ENCODE results near the gene CEP170B. TPM values are rescaled to one million over a fixed set of nuclear protein-coding genes. Genes with fewer than 3 reads are reported as not detected.

CEP170B gene
- total and polyA plus RNA-seq, 9 of the 15 experiments (the other 6 are each of a cell fraction or from before 2014, with no cell fraction given): 0.01 to 10.2 (median 2.2) TPM

DNA sequence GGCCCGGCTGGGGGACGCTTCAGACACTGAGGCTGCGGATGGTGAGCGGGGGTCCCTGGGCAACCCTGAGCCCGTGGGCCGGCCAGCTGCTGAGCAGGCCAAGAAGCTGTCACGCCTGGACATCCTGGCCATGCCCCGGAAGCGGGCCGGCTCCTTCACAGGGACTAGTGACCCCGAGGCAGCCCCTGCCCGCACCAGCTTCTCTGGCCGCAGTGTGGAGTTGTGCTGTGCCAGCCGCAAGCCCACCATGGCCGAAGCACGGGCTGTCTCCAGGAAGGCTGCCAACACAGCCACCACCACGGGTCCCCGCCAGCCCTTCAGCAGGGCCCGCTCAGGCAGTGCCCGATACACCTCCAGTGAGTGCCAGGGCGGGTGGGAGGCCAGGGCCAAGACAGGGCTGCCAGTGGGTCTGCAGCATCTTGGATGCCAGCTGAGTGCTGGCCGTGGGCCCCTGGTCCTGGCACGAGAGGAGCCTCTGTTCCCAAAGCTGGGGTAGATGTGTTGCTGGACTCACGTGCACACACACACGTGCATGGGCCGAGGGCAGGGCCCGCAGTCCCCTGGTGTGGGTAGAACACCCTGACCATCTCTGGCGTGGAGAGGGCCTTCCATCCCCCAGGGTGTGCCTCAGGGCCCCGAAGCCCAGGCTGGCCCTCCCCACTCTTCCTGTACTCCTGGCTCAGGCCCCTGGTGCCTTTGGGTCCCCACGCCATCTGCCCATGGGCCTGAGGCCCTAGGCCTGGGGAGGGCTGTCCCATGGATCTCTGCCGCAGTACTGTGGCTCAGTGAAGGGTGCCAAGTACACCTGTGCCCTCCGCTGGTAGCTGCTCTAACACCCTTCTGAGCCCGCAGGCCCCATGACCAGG is 22.8 kb downstream of the CEP170B start (continued):
- TF ChIP-seq, protein P1, sequence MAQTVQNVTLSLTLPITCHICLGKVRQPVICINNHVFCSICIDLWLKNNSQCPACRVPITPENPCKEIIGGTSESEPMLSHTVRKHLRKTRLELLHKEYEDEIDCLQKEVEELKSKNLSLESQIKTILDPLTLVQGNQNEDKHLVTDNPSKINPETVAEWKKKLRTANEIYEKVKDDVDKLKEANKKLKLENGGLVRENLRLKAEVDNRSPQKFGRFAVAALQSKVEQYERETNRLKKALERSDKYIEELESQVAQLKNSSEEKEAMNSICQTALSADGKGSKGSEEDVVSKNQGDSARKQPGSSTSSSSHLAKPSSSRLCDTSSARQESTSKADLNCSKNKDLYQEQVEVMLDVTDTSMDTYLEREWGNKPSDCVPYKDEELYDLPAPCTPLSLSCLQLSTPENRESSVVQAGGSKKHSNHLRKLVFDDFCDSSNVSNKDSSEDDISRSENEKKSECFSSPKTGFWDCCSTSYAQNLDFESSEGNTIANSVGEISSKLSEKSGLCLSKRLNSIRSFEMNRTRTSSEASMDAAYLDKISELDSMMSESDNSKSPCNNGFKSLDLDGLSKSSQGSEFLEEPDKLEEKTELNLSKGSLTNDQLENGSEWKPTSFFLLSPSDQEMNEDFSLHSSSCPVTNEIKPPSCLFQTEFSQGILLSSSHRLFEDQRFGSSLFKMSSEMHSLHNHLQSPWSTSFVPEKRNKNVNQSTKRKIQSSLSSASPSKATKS (CRISPR knock-in tag; IDR thresholded peaks at IDR 0.05): no peak
- TF ChIP-seq HEY1 (CRISPR knock-in tag; IDR thresholded peaks at IDR 0.05; ENCODE audit: borderline replicate concordance): no peak

DNA sequence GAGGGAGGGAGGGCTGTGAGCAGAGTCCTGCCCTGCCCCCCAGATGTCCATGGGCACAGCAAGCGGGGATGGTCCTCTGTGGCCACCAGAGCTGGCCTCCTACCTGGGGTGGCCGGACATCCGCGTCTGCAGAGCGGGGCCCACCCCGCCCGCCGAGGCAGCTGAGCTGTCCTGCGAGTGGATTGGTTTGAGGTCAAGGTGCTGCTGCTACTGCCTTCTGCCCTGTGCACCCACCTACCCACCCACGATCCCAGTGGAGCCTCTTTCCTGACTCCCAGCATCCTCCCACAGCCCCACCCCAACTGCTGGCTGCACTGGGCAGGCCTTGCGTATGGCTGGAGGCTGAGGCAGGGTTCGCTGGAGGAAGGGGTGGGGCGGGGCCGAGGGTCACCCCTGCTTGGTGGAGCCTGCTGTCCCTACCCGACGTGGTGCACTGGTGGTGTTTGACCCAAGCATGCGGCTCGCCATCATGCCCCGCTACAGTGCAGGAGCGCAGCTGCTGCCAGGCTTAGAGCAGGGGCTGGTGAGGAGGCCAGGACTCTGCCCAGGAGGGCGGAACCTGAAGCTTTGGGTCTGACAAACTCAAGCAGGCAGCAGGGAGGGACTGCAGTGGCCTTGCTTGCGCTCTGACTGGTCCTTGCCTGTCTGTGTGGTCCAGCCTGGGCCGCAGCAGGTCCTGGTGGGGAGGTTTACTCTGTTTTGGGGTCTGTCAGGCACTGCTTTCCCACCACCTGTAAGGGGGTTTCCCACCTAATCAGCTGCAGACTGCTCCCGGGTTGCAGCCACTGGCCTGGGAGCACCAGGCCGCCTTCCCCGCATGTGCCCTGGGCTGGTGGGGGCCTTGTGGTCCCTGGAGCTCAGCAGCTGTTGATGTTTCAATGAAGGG is 23.7 kb downstream of the CEP170B start:
- Histone ChIP-seq H3K9me3 (replicated peaks; ENCODE audit: control insufficient read depth, insufficient read depth, low read depth, low read length) (no peaks in the 10 kb centered on the region), H3K4me3 (no peak overlapping the region), H3K4me1 (replicated peaks in 1 of 2; ENCODE audit: control insufficient read depth in 2 of 2, insufficient read depth in 2 of 2, low read length in 2 of 2) (peaks cover 0 to 51% of the 10 kb centered on the region in 2 experiments; a peak in 2 of 5 replicates), H3K27ac (ENCODE audit: extremely low read depth, low read depth, low read length) (no peak overlapping the region), H3K36me3 (ENCODE audit: control insufficient read depth, insufficient read depth, low read length) (no peaks in the 10 kb centered on the region; the same call in 2 of the 3 replicates), H3K9me1 (ENCODE audit: control insufficient read depth, insufficient read depth, low read length) (no peaks in the 10 kb centered on the region), H3K27me3 (ENCODE audit: control insufficient read depth in 2 of 2, insufficient read depth in 2 of 2, low read length in 2 of 2) (no peaks in the 10 kb centered on the region), H3K79me2 (ENCODE audit: control insufficient read depth, insufficient read depth, low read length) (no peaks in the 10 kb centered on the region), H4K20me1 (replicated peaks; ENCODE audit: control insufficient read depth, insufficient read depth, low read length) (no peaks in the 10 kb centered on the region), H2AFZ (ENCODE audit: low read depth, low read length) (no peak overlapping the region), H3K4me2 (ENCODE audit: insufficient read depth, low read length) (no peak overlapping the region), H3K9ac (ENCODE audit: insufficient read depth in 1 of 2, low read depth in 2 of 2, low read length in 2 of 2) (no peak overlapping the region)
- FAIRE-seq (no peak), ATAC-seq (no peak), DNase-seq (ENCODE audit: extremely low read depth in 1 of 4, low spot score in 3 of 4) (no peak)
- intact Hi-C loops (cut with micrococcal nuclease): no loop called here
- no TSS peak for BruUV-seq (replicated peaks)
- WGBS (ENCODE audit: insufficient coverage, low coverage, missing lambda C conversion rate): 75% methylated on average over 12 of the region's 26 CpGs
- in situ Hi-C loops (cut with MboI): no loop called here
- CTCF ChIA-PET (ENCODE audit: low intra/inter-chr PET ratio): no interaction called here
- POLR2A ChIA-PET: interaction anchor here (0.7 to 0.9 kb wide), 2 partner anchors 8 to 9 kb away, joined by 3 to 4 read pairs; no protein-coding TSS in a partner anchor
- TF ChIP-seq PHB2 (IDR thresholded peaks at IDR 0.05; ENCODE audit: low read depth) (no peak), ZNF124 (CRISPR knock-in tag; IDR thresholded peaks at IDR 0.05) (no peak), ZNF586 (CRISPR knock-in tag; conservative IDR thresholded peaks at IDR 0.05) (no peak), ZNF324 (CRISPR knock-in tag; IDR thresholded peaks at IDR 0.05) (no peak), FOS (IDR thresholded peaks at IDR 0.05; ENCODE audit: extremely low read depth, insufficient read length) (no peak)
- TF ChIP-seq, protein P2, sequence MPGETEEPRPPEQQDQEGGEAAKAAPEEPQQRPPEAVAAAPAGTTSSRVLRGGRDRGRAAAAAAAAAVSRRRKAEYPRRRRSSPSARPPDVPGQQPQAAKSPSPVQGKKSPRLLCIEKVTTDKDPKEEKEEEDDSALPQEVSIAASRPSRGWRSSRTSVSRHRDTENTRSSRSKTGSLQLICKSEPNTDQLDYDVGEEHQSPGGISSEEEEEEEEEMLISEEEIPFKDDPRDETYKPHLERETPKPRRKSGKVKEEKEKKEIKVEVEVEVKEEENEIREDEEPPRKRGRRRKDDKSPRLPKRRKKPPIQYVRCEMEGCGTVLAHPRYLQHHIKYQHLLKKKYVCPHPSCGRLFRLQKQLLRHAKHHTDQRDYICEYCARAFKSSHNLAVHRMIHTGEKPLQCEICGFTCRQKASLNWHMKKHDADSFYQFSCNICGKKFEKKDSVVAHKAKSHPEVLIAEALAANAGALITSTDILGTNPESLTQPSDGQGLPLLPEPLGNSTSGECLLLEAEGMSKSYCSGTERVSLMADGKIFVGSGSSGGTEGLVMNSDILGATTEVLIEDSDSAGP (CRISPR knock-in tag; IDR thresholded peaks at IDR 0.05): no peak
- TF ChIP-seq, protein P3, sequence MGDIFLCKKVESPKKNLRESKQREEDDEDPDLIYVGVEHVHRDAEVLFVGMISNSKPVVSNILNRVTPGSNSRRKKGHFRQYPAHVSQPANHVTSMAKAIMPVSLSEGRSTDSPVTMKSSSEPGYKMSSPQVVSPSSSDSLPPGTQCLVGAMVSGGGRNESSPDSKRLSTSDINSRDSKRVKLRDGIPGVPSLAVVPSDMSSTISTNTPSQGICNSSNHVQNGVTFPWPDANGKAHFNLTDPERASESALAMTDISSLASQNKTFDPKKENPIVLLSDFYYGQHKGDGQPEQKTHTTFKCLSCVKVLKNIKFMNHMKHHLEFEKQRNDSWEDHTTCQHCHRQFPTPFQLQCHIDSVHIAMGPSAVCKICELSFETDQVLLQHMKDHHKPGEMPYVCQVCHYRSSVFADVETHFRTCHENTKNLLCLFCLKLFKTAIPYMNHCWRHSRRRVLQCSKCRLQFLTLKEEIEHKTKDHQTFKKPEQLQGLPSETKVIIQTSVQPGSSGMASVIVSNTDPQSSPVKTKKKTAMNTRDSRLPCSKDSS (IDR thresholded peaks at IDR 0.05; ENCODE audit: low read depth, partially characterized antibody): no peak
- TF ChIP-seq, protein P4, sequence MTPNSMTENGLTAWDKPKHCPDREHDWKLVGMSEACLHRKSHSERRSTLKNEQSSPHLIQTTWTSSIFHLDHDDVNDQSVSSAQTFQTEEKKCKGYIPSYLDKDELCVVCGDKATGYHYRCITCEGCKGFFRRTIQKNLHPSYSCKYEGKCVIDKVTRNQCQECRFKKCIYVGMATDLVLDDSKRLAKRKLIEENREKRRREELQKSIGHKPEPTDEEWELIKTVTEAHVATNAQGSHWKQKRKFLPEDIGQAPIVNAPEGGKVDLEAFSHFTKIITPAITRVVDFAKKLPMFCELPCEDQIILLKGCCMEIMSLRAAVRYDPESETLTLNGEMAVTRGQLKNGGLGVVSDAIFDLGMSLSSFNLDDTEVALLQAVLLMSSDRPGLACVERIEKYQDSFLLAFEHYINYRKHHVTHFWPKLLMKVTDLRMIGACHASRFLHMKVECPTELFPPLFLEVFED (CRISPR knock-in tag; conservative IDR thresholded peaks at IDR 0.05): no peak

Data from K562 (cell line).